ENCODE data around the gene MIGA2. TPM values are rescaled to one million over a fixed set of nuclear protein-coding genes. Genes with fewer than 3 reads are reported as not detected.
A peak's percentile ranks its signal among the peaks of the same experiment; 100 is the strongest.

Gene MIGA2
- total RNA-seq, 2 experiments from 2014 or later, result 53.2 to 56.9 TPM

DNA sequence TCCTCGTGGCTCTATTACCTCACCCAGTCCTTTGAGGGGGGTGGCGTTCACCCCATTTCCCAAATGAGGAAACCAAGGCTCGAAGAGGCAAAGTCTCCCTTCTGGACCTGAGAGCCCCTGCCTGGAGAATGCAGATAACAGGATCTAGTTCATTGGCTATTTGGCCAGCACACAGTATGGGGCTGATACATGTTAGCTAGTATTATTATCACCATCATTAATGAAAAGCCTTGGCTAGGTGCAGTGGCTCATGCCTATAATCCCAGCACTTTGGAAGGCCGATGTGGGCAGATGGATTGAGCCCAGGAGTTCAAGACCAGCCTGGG lies 12.6 kb upstream of the MIGA2 start:
- Histone ChIP-seq H3K4me1 (ENCODE audit: insufficient read depth, low read length) (peaks cover 35% of the 10 kb centered on the region), H3K27ac (ENCODE audit: low read depth in 1 of 2, low read length in 2 of 2) (no peak overlapping the region), H3K27me3 (ENCODE audit: control insufficient read depth in 1 of 2, insufficient read depth in 2 of 2, low read length in 2 of 2) (no peaks in the 10 kb centered on the region), H3K36me3 (ENCODE audit: insufficient read depth, low read length) (peaks cover 11% of the 10 kb centered on the region), H3K4me3 (ENCODE audit: low read length) (no peak overlapping the region), H3K9me3 (ENCODE audit: control insufficient read depth in 1 of 2, insufficient read depth in 1 of 2, low read length in 2 of 2) (no peaks in the 10 kb centered on the region)
- Mint-ChIP-seq H3K36me3 (ENCODE audit: low read depth) (peaks cover 8% of the 10 kb centered on the region), H3K4me1 (ENCODE audit: low read depth) (peaks cover 26% of the 10 kb centered on the region), H3K27me3 (no peaks in the 10 kb centered on the region), H3K4me3 (no peak overlapping the region), H3K27ac (no peak overlapping the region), H3K9me3 (no peaks in the 10 kb centered on the region)
- DNase-seq, result no peak
- CTCF ChIA-PET, result no interaction called here
- POLR2A ChIA-PET, result no interaction called here
- no peak for ATAC-seq (ENCODE audit: poor library complexity)
- intact Hi-C loops (cut with DNase I, micrococcal nuclease), result no loop called here
- TF ChIP-seq, protein P1, sequence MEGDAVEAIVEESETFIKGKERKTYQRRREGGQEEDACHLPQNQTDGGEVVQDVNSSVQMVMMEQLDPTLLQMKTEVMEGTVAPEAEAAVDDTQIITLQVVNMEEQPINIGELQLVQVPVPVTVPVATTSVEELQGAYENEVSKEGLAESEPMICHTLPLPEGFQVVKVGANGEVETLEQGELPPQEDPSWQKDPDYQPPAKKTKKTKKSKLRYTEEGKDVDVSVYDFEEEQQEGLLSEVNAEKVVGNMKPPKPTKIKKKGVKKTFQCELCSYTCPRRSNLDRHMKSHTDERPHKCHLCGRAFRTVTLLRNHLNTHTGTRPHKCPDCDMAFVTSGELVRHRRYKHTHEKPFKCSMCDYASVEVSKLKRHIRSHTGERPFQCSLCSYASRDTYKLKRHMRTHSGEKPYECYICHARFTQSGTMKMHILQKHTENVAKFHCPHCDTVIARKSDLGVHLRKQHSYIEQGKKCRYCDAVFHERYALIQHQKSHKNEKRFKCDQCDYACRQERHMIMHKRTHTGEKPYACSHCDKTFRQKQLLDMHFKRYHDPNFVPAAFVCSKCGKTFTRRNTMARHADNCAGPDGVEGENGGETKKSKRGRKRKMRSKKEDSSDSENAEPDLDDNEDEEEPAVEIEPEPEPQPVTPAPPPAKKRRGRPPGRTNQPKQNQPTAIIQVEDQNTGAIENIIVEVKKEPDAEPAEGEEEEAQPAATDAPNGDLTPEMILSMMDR (IDR thresholded peaks at IDR 0.05), result no peak

DNA sequence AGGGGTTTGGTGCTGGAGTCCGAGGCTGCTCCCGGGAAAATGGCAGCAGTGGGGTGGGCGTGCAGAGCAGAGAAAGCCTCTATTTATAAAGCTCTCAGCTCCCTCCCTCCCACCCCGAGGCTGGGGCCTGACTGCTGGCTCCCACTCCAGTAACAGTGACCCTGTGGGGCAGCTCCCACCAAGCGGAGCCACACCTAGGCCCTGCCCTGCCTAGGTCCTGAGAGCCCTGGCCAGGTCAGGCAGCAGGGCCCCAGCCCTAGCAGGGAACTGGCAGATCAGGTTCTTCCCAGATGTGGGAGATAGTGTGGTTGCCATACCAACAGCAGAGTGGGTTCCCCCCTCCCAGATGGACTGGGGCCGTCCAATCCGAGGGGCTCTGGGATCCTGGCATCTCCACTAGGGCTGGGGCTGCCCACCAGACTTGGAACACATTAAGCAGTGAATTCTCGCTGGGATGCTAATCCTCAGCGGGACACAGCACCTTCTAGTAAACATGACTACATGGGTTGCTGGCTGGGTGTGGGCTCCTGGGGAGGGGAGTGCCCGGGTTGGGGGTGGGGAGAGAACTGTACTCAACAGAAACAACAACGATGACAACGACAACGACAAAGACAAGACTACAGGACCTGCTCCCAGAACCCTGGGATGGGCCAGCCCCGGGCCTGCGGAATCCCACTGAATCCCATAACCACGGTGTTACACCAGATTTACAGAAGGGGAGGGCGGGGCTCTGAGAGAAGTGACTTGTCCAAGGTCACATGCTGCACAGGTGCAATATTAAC lies 9.8 kb upstream of the MIGA2 start:
- ATAC-seq (ENCODE audit: poor library complexity) (no peak), DNase-seq (peak in 1 of 14 experiments; percentile 45)
- Mint-ChIP-seq H3K4me1 (ENCODE audit: low read depth) (peaks cover 32% of the 10 kb centered on the region), H3K27ac (peak overlapping the region; percentile 81), H3K9me3 (no peaks in the 10 kb centered on the region), H3K27me3 (no peaks in the 10 kb centered on the region), H3K4me3 (peak overlapping the region; percentile 87), H3K36me3 (ENCODE audit: low read depth) (peaks cover 5% of the 10 kb centered on the region)
- CTCF ChIA-PET, result no interaction called here
- Histone ChIP-seq H3K27me3 (ENCODE audit: control insufficient read depth in 1 of 2, insufficient read depth in 2 of 2, low read length in 2 of 2) (no peaks in the 10 kb centered on the region), H3K9me3 (ENCODE audit: control insufficient read depth in 1 of 2, insufficient read depth in 1 of 2, low read length in 2 of 2) (no peaks in the 10 kb centered on the region), H3K36me3 (ENCODE audit: insufficient read depth, low read length) (peaks cover 3% of the 10 kb centered on the region), H3K4me1 (ENCODE audit: insufficient read depth, low read length) (peaks cover 36% of the 10 kb centered on the region), H3K27ac (ENCODE audit: low read depth in 1 of 2, low read length in 2 of 2) (no peak overlapping the region), H3K4me3 (ENCODE audit: low read length) (peak overlapping the region; percentile 78)
- POLR2A ChIA-PET, result interaction anchor here (0.6 to 2.3 kb wide), 3 partner anchors 10 to 124 kb away, joined by 3 to 20 read pairs (median 4); partner anchors contain the start of gene MIGA2
- TF ChIP-seq, protein P1 (IDR thresholded peaks at IDR 0.05), result no peak
- intact Hi-C loops (cut with DNase I, micrococcal nuclease), result loop anchor here in 1 of 2 experiments (2.0 to 5.0 kb wide), 3 partner anchors 80 to 749 kb away; partner anchors contain the start of genes DOLK, GOLGA2, NTMT1 and NUP188

DNA sequence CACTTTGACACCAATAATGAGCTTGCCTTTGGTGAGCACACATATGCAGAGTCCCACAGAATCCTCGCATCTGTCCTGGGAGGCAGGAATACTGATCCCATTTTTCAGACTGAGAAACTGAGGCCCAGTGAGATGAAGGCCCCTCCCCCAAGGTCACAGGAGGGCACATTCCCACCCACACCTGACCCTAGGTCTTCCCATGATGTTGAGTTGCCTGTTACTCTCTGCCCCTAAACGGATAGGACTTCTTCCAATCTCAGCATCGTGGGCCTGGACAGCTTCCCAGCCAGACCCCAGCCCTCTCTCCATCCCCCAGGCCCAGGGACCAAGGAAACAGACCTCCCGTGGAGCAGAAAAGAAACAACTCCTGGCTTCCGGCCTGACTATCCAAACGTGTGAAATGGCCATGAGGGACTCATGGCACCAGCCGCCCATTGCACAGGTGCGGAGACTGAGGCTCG lies 9.2 kb upstream of the MIGA2 start:
- Histone ChIP-seq H3K4me3 (ENCODE audit: low read length) (peak overlapping the region; percentile 78), H3K4me1 (ENCODE audit: insufficient read depth, low read length) (peaks cover 36% of the 10 kb centered on the region), H3K27me3 (ENCODE audit: control insufficient read depth in 1 of 2, insufficient read depth in 2 of 2, low read length in 2 of 2) (no peaks in the 10 kb centered on the region), H3K27ac (ENCODE audit: low read depth in 1 of 2, low read length in 2 of 2) (peak overlapping the region in 1 of 2 donors; percentile 53), H3K36me3 (ENCODE audit: insufficient read depth, low read length) (no peaks in the 10 kb centered on the region), H3K9me3 (ENCODE audit: control insufficient read depth in 1 of 2, insufficient read depth in 1 of 2, low read length in 2 of 2) (no peaks in the 10 kb centered on the region)
- DNase-seq (no peak), ATAC-seq (ENCODE audit: poor library complexity) (no peak)
- CTCF ChIA-PET, result no interaction called here
- Mint-ChIP-seq H3K36me3 (ENCODE audit: low read depth) (peaks cover under 1% of the 10 kb centered on the region), H3K4me3 (peak overlapping the region; percentile 87), H3K27ac (peak overlapping the region; percentile 81), H3K9me3 (no peaks in the 10 kb centered on the region), H3K4me1 (ENCODE audit: low read depth) (peaks cover 32% of the 10 kb centered on the region), H3K27me3 (no peaks in the 10 kb centered on the region)
- intact Hi-C loops (cut with DNase I, micrococcal nuclease), result loop anchor here in 1 of 2 experiments (2.0 to 5.0 kb wide), 3 partner anchors 80 to 750 kb away; partner anchors contain the start of genes DOLK, GOLGA2, NTMT1 and NUP188
- POLR2A ChIA-PET, result interaction anchor here (1.1 to 2.3 kb wide), 6 partner anchors 9 to 198 kb away, joined by 3 to 20 read pairs (median 5); partner anchors contain the start of genes CRAT, DOLPP1, MIGA2 and PTPA
- TF ChIP-seq, protein P1 (IDR thresholded peaks at IDR 0.05), result no peak
